RPMI7951 (cell line): ENCODE results near the gene DACT2. TPM values are rescaled to one million over a fixed set of nuclear protein-coding genes. Genes with fewer than 3 reads are reported as not detected.
"Not testable (repeated sequence)": the region's sequence is repeated elsewhere in the genome, so short reads cannot be mapped to it uniquely, and the experiment has no call there.

Source experiments
- DNase-seq: peaks from one replicate; pipeline ENCODE4 v3.0.0-alpha.2; 2012; ENCODE audit warnings: low read depth
- total RNA-seq: library from RNA; depleted of rRNA; stranded (reverse); fragments of >200 nt; shearing (Covaris generic); gene quantifications from 2 replicates; pipeline ENCODE4 v1.2.3, GENCODE V29; 2014

DACT2 gene
- total RNA-seq, 1 experiment from 2014 or later = not detected

DNA sequence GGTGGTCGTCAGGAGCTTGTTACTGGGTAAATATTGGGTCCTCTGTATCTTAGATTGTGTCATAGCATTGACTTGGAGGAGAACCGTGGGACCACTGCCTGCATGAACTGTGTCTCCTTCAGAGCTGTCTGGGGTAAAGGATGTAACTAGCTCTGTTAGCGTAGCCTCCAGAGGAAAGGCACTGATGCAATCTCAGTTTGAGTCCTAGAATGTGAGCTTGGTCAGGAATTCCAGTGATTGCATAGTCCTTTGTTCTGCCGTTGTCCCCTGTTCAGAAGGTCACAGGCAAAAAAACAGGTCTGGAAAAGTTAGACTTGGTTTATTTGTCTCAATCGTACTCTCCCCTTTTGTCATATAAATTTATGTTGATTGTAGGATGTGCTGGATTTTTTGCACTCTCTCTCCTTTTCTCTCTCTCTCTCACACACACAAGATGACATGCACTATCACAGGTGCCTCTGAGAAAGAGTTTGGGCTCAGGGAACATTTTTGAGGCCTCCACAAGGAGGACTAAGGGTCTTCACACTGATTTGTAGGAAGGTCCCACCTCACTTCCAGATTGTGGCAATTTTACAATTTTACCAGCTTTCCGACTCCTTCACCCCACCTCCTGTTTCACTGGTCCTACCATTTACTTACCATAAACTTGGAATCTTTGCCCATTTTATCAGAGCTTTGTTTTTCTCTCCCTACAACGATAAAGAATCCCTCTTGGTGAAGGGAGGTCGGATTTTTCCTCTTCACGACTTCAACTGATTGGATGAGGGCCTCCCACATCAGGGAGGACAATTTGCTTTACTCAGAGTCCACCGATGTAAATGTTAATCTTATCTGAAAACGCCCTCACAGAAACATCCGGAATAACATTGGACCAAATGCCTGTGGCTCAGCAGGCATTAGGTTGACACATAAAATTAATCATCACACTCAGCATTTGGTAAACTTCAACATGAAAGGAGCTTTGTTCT lies 7.0 kb upstream of the DACT2 start:
- peak; percentile 14 for DNase-seq

DNA sequence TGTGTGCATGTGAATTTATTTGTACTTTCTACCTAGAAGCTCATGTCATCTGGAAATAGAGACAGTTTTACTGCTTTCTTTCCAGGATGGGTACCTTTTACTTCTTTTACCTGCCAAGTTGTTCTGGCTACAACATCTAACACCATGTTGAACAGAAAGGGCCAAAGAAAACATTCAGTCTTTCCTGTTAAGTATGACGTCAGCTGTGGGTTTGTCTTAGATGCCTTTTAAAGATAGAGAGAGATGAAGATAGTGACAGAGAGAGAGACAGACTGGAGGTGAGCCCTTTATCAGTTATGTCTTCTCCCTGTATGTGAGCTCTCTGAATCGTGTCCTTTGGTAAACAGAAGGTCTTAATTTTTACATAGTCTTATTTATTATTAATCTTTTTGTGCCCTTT lies 3.4 kb upstream of the DACT2 start:
- DNase-seq = no peak

DNA sequence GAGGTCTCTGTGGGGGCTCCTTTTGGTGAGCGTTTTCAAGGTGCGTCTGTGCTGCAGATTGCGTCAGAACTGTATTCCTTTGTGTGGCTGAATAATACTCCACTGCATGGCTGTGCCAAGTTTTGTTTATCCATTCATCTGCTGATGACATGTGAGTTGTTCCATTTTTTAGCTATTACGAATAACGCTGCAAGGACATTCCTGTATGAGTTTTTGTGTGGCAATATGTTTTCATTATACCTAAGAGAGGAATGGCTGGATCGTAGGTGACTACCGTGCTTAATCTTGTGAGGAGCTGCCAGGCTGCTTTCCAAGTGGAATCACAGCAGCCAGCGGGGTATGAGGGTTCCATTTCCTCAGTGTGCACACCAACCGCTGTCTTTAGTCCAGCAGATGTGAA lies 1.1 kb upstream of the DACT2 start:
- DNase-seq = no peak

DNA sequence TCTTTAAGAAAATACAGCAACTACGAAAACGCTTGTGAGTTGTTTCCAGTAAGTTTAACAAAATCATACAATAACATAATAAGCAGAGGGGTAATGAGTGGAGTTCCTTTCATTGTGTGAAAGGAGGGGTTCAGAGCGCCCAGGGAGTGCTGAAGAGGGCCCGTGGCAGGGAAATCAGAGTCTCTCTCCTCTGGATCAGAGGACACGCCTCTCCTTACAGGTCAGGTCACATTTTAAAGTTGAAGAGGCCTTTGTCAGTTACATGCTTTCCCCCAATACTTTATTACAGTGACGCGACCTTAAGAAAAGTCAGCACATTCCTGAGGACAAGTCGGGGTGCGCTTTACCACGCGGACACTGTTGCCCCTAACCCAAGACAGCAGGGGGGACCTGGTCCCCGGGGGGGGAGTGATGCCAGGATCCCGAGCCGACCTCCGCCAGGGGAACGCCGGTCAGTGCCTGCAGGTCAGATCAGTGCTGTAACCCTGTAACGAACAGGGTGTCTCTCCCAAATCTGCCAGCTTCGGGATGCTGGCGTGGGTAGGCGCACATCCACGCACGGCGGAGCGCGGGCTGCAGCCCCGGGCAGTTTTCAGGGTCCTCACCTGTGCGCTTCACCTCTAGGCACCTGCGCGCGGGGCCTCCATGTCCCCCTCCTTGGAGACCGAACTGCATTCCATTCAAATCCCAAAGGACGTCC lies 848 bp downstream of the DACT2 start:
- DNase-seq = no peak

DNA sequence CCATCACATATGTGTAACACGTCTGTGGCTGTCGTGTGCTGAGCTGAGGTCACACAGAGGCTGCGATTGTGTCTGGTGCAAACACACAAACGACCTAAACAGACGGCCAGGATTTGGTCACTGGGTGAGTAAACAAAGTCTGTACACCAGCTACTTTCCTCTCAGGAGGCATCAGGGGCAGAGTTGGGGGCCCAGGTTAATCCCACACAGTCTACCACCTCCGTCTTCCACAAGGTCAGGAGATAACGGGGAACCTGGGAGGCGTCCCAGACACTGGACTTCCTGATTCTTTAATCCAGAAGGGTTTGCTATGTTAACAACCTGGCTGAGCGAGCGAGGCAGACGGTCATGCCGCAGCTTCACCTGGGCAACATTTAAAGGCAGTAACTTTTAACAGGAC lies 1.5 kb downstream of the DACT2 start:
- no peak for DNase-seq

DNA sequence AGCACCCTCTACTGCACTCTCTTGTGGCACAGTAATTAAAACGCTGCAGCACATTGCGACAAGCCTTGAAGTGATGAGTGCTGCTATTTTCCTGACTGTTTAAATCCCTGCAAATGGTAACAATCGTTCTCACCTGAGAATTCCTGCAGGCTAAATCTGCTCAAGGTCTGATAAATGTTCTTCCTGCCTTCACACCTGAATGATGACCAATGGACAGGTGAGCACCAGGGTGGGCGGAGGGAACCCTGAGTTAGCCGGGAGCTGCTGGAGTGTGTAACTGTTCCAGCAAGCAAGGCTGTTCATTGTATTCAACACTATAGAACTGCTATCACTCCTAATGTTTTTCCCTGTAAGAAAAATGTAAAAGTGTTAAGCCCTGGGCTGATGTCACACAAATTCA lies 4.0 kb downstream of the DACT2 start:
- DNase-seq = no peak

DNA sequence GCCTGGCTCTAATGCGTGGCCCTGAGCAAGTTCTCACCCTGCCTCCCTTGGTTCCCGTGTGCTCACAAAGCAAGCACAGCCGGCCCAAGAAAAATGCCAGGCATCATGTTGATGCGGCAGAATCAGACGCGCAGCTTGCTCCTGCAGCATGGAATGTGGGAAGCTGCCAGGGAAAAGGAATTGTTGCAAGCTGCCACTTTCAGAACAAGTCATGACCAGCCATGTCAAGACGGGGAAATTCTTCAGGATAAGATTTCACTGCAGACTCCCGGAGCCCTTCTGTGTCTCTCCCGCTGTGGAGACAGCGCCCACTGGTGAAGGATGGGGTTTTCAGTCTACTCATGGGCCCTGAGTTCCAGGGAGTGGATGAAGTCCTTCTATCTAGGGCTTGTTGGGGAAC lies 4.6 kb downstream of the DACT2 start:
- DNase-seq = no peak

DNA sequence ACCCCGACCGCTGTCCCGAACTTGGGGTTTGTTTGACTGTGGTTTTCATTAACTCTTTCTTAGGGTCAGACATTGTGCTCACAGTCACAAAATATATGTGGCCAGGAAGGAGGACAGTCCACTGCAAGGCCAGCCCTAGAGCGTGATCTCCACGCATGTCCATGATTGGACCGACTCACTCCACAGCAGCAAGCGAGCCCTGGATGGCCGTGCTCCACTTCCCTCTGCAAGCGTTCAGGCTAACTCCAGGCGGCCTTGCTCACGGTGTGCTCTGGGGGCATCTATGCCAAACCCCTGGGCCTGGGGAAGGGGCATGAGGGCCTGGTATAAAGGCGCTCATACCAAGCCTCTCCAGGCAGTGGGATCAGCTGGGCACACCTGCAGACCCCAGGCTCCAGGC lies 5.6 kb downstream of the DACT2 start:
- no peak for DNase-seq

DNA sequence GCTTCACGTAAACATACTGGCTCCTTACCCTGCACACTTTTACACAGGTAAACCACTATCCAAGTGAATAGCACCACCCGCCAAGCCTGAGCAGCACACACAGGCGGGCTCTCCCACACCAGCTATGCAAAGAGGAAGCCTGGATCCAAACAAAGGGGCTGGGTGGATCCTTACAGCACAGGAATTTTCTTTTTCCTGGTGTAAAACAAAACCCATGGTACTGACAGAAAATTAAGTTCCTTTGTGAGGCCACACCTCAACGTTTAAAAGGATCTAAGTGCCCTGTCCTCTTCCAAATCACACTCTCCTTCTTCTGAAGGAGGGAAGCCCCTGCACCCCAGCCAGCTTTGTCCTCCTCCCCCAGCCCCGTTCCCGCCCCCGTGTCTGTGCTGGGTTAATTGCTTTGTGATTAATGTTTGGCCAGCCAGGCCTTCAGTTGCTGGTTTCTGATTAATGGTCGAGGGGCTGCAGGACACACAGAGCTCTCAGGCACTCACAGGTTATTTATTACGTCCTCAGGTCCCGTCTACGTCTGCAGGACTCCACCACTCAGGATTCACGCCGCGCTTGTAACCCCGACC lies 6.1 kb downstream of the DACT2 start:
- DNase-seq = no peak

DNA sequence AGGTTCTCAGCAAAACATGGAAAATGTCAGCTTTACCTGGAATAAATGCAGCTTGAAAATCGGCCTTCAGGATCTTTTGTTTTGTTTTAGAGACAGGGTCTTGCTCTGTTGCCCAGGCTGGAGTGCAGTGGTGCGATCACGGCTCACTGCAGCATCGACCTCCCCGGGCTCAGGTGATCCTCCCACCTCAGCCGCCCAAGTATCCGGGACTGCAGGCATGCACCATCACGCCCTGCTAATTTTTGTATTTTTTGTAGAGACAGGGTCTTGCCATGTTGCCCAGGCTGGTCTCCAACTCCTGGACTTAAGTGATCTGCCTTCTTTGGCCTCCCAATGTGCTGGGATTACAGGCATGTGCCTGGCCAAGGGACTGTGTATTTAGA lies 7.5 kb downstream of the DACT2 start:
- DNase-seq = not testable (repeated sequence)

DNA sequence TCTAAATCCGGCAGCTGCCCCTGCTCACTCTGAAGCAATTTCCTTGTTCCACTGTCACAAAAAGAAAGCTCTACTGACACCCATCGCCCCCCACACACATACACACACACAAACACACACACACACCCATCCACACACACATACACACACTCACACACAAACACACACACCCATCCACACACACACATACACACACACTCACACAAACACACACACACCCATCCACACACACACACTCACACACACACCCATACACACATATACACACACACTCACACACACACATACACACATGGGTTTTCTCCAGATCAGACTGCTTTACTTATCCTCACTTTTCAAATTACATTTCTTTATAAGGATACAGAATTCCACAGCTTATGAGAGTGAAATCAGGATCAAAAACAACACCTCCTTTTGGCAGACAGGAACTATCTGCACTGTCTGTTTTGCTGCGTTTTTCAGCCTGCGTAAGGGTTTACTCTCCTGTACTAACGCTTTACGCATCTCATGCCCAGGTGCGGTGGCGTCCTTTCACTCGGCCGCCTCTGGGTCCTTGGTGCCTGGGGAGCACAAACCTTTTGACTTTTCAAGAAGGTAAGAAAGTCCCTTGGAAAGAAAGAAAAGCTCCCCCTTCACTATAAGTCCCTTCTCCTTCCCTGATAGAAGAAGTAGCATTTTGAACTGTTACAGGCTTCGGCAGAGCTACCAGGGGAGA lies 8.0 kb downstream of the DACT2 start:
- DNase-seq = no peak

DNA sequence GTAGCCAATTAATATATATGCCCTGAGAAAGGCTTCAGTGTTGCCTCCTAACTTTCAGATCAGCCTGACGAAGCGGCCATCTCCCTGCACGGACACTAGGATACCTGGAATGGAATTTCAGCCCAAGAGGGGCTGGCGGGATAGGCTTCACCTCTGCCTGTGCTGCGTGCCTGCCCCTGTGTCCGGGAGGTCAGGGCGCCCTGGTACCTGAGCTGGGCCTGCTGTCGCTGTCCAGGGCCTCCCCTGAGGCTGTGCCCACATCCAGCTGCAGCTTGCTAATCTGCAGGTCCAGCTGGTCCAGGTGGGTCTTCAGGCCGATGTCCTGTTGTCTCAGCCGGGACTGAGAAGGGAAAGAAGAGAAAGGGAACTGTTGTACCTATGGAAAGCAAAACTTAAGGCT lies 8.6 kb downstream of the DACT2 start:
- DNase-seq = no peak

DNA sequence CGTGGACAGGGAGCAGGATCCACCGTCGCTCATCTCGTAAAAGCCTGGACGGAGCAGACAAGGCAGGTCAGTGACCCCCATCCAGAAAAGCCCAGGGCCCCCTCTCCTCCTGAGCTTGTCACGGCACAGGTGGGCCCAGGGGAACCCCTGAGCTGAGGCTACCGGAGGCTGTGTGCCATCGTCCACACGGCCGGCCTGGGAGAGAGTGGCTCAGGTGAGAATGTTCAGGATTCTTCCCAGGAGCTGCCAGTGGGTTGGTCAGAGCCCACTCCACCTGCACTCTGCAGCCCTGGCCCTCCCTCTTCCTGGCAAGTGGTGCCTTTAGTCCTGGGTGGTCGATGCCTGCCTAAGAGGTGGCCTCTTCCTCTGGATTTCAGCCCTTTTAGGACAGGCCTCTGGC lies 9.2 kb downstream of the DACT2 start:
- no peak for DNase-seq

DNA sequence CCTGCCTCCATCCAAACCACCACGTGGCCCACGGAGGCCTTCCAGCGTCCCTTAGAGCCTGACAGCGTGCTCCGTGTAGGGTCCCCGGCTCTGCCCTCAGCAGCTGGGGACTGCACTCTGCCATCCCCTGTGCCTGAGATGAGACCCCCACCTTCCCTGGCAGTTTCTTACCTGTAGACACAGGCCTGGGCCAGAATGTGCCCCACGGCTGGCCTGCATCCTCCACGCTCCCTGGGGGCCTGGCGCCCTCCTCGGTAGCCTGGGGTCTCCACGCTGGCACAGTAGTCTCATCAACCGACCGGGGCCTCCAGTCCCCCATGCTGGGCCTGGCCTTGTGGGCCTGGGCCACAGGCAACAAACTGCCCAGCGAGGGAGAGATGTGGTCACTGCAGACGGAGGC lies 9.6 kb downstream of the DACT2 start:
- no peak for DNase-seq

DNA sequence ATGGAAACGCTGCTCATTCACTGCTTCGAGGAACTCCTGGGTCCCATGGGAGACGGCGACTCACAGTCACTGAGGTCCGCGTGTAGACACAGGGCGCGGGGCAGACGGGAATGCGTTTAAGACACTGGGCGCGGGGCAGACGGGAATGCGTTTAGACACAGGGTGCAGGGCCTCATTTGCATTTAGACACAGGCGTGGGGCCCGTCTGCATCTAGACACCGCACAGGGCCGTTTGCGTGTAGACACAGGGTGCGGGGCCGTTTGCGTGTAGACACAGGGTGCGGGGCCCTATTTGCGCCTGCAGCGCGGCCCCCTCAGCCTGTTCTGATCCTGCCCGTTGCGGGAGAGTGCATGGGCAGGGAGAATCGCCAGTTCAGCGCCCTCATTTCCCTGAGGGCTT lies 10.4 kb downstream of the DACT2 start:
- no peak for DNase-seq

DNA sequence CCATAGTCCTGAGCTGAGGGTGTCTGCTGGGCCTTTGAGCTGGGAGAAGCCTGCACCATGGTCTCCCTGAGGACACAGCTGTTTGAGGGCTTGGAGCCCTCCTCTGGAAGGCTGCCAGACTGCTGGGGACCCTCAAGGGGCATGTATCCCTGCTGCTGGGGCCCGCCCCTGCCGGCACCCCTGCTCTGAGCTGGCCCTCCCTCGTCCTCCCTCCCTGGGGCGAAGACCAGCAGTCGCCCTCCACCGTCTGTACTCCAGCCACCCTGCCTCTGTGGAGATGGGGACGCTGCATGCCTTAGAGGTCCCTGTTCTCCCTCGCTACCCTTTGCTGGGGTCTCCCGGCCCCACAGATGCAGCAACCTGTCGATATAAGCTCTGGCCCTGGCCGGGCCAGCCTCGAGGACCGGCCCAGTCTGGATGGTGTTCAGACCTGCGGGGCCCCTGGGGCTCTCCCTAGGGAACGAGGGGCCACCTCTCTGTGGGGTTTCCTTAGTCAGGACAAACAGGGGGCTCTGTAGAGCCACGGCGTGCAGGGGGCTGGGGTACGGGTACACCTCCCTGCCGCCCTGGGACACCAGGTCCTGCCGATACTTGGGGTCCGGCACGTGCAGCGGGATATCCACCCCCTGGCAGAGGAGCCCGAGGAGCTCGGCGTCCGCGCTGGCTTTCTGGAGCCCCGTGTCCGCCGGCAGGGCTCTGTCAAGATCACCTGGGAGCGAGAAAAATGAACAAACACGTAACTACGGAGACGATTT lies 11.0 kb downstream of the DACT2 start:
- DNase-seq = no peak

DNA sequence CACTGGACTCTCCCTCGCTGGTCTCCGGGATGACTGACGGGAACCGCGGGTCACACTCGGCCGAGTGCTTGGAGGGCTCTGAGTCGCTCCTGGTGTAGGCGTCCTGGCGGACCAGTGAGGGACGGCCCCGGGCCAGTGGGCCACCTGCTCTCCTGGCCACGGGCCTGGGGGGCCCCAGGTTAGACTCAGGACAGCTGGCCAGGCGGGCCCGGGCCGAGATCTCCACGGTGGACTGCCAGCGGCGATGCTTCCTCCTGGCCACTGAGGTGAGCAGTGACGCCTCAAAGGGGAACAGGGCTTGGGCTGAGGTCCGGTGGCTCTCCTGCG lies 11.9 kb downstream of the DACT2 start:
- DNase-seq = no peak

DNA sequence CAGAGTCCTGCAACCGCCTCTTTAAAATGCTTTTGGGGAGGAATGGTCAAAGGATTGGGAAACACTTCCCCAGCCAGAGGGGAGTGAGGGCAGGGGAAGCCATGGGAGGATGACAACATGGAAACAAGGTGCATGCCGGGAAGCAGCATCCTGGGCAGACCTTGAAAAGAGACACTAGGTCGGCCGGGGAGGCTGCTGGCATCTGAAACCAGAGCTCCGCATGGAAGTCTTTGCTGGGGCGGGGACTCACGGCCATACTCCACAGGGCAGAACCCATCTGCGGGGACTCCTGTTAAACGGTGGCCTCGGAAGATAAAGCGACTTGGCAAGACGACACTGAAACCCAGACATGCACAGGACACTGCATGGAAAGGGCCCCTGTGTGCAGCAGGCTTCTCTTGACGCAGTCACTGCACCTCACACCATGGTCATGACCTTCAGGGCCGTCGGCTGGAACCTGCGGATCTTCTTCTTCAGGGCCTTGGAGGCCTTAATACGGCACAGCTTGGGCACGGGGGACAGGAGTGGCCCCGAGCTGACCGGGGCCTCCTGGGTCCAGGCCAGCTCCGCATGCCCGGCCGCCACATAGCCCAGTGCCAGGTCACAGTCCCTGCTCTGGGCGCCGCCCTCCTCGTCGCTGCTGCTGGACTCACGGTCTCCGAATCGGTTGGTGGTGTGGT lies 12.4 kb downstream of the DACT2 start:
- DNase-seq = no peak

DNA sequence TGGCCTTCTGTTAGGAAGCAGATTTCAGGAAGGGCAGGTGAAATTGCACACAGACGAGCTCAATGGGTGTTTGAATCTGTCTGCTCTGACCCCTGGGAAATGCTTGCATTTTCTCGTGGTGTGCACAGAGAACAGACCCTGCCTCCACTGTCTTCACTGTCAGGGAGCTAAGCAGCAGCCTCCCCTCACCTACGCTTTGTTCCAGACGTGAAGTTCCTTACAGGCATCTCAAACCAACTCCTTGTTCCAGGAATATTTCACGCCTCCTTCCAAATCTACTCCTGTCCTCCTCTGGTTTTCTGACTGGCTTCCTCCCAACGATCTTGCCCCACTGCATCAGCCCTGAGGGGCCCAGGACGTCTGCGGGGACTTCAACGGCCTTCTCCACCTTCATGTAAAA lies 13.7 kb downstream of the DACT2 start:
- no peak for DNase-seq

DNA sequence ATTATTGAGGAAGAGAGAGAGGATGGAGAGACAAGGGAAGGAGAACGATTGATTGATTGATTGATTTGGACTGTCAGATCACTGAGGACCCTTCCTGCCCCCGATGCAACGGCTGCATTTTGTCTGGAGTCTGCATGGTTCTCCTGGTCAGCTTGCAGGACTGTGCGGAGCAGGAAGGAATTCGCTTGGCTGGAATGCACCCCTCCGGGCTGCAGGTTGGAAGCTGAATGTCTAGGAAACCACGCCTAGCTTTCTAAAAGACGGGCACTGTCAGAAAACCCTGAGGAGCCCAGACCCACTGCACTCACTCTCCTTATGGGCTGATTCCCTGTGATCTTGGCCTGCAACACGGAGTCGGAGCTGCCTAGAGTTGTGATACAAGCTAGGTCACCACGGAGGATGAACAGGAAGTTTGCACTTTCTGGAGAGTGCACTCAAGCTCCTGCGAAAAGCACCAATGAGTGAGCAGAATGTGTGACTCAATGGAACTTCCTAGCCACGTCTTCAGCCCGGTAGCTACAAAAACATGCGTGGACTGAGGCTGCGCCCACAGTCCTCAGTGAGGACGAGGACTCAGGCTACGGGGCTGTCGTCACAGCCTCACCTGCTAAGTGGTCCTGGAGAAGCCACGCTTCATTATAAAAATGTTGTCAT lies 14.4 kb downstream of the DACT2 start:
- DNase-seq = no peak

DNA sequence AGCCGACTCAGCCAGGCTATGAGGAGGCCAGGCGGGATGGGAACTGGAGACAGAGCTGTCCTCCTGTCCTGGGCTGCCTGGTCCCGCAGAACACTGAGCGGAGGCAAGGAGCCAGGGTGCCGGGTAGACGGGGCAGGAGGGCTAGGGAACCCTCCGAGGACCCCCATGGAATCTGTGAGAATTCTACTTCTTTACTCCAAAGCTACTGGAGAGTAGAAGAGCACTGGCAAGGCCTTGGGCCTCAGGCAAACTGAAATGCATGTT lies 14.9 kb downstream of the DACT2 start:
- no peak for DNase-seq
